SK-N-SH treated with all-trans-retinoic acid at 6 μM for 48 hours (cell line): ENCODE measurements around the gene PCARE.

Experiments
- ARNTL ChIP-seq: fragments of 450-650 bp; formaldehyde crosslinking; IDR thresholded peaks from 2 replicates; pipeline ENCODE4 v1.5.0; 2020; ENCODE audit warnings: low read depth, mild to moderate bottlenecking, moderate library complexity, borderline replicate concordance
- BACH2 ChIP-seq: fragments of 250-450 bp; sonication (Bioruptor Pico); IDR thresholded peaks from 2 replicates; pipeline ENCODE4 v1.9.0; 2021; ENCODE audit warnings: mild to moderate bottlenecking, borderline replicate concordance
- CSDC2 ChIP-seq: fragments of 250-450 bp; sonication (Bioruptor Pico); IDR thresholded peaks from 2 replicates; pipeline ENCODE4 v1.5.0; 2020; ENCODE audit warnings: mild to moderate bottlenecking, moderate library complexity
- GLIS3 ChIP-seq: fragments of 250-450 bp; sonication (Bioruptor Pico); IDR thresholded peaks from 2 replicates; pipeline ENCODE4 v1.5.0; 2020; ENCODE audit warnings: mild to moderate bottlenecking, moderate library complexity
- ISL1 ChIP-seq: fragments of 250-450 bp; sonication (Bioruptor Pico); IDR thresholded peaks from 2 replicates; pipeline ENCODE4 v2.1.2; 2022; ENCODE audit warnings: mild to moderate bottlenecking, moderate library complexity
- OSR1 ChIP-seq: fragments of 250-450 bp; sonication (Bioruptor Pico); IDR thresholded peaks from 2 replicates; pipeline ENCODE4 v1.8.0; 2022; ENCODE audit warnings: moderate library complexity, mild to moderate bottlenecking, inconsistent platforms
- PATZ1 ChIP-seq: fragments of 250-450 bp; sonication (Bioruptor Pico); IDR thresholded peaks from 2 replicates; pipeline ENCODE4 v1.8.0; 2020; ENCODE audit warnings: mild to moderate bottlenecking, moderate library complexity, borderline replicate concordance
- SNAI2 ChIP-seq: fragments of 250-450 bp; sonication (Bioruptor Pico); IDR thresholded peaks from 2 replicates; pipeline ENCODE4 v1.5.0; 2020; ENCODE audit warnings: mild to moderate bottlenecking, moderate library complexity
- ZFP3 ChIP-seq: fragments of 250-450 bp; sonication (Bioruptor Pico); IDR thresholded peaks from 2 replicates; pipeline ENCODE4 v1.5.0; 2020; ENCODE audit warnings: mild to moderate bottlenecking, moderate library complexity
- ZNF8 ChIP-seq: fragments of 450-650 bp; formaldehyde crosslinking; IDR thresholded peaks from 2 replicates; pipeline ENCODE4 v1.5.0; 2020; ENCODE audit warnings: mild to moderate bottlenecking, moderate library complexity
- TF ChIP-seq, protein P1 (sequence below): fragments of 250-450 bp; sonication (Bioruptor Pico); IDR thresholded peaks from 2 replicates; pipeline ENCODE4 v1.5.1; 2020; ENCODE audit warnings: low read depth, mild to moderate bottlenecking, moderate library complexity

DNA sequence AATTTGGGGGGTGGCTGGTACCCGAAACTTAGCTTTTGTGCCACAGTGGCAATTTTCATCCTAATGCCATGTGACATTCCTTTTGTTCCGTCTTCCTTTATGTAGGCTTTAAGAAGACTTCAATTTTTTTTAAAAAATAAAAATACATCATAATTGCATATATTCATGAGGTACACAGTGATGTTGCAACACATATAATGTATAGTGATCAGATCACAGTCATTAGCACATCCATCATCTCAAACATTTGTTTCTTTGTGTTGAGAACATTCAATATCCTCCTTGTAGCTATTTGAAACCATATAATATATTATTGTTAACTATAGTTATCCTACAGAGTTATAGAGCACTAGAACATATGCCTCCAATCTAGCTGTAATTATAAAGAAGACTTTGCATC, 34.9 kb upstream of the PCARE start:
- no peak for TF ChIP-seq CSDC2
- TF ChIP-seq, protein P1, sequence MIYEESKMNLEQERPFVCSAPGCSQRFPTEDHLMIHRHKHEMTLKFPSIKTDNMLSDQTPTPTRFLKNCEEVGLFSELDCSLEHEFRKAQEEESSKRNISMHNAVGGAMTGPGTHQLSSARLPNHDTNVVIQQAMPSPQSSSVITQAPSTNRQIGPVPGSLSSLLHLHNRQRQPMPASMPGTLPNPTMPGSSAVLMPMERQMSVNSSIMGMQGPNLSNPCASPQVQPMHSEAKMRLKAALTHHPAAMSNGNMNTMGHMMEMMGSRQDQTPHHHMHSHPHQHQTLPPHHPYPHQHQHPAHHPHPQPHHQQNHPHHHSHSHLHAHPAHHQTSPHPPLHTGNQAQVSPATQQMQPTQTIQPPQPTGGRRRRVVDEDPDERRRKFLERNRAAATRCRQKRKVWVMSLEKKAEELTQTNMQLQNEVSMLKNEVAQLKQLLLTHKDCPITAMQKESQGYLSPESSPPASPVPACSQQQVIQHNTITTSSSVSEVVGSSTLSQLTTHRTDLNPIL: no peak
- TF ChIP-seq PATZ1 (CRISPR knock-in tag): no peak
- TF ChIP-seq GLIS3 (CRISPR knock-in tag): no peak
- no peak for TF ChIP-seq ZNF8
- no peak for TF ChIP-seq SNAI2
- TF ChIP-seq BACH2 (CRISPR knock-in tag): no peak
- TF ChIP-seq OSR1: no peak
- TF ChIP-seq ARNTL (CRISPR knock-in tag): no peak
- TF ChIP-seq ISL1: no peak
- TF ChIP-seq ZFP3 (CRISPR knock-in tag): no peak
